Hematopoietic multipotent progenitor cell treated with erythropoietin and hydrocortisone succinate and interleukin-3 and kit ligand, for 6 days (in vitro differentiated cells): ENCODE results near the gene SPG11.
"Not testable (repeated sequence)": the region's sequence is repeated elsewhere in the genome, so short reads cannot be mapped to it uniquely, and the experiment has no call there.

Experiments
- DNase-seq: peaks from one replicate; pipeline ENCODE4 v3.0.0-alpha.2; 2015

The SPG11 gene

DNA sequence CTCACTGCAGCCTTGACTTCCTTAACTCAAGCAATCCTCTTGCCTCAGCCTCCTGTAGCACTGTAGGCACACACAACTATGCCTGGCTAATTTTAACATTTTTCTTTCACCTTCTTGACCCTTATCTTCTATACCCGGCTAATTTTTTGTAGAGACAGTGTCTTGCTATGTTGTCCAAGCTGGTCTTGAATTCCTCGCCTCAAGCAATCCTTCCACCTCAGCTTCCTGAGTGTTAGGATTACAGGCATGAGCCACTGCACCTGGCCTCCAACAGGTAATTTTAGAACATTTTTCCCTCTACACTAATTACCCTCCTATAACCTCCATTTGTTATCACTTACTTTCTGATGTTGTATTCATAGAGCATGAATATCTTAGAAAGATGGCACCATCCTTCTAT lies 60.3 kb downstream of the SPG11 start:
- no peak for DNase-seq

- DNase-seq = peak; percentile 84
Observed at GRCh38 chr15:44598892-44599291, 64.6 kb downstream of the SPG11 start.

- DNase-seq = no peak
Observed at GRCh38 chr15:44598066-44598465, 65.4 kb downstream of the SPG11 start.

DNA sequence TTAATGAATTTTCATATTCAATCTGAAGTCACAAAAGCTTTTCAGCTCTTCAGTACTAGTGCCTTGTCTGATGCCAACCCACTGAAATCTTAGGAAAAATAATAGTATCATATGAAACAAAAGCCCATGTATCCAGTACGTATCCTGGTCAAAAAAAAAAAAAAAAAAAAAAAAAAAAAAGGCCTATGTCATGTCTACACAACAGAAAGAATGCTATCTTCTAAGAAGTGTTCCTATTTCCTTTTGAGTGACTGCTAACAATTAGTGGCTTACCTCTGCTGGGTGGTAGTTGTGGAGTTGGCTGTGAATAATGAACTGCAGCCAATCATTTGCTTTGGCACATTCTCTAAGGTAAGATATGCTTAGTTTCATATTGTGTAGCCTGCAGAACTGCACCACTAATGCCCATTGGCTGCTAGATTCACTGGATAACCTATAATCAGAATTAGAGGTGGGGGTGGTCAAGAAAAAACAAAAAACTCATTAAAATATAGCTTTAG lies 66.9 kb downstream of the SPG11 start:
- DNase-seq = no peak

GRCh38 chr15:44595656-44596510 lies 67.6 kb downstream of the SPG11 start:
- DNase-seq = no peak

GRCh38 chr15:44595246-44595645 lies 68.2 kb downstream of the SPG11 start:
- no peak for DNase-seq

DNA sequence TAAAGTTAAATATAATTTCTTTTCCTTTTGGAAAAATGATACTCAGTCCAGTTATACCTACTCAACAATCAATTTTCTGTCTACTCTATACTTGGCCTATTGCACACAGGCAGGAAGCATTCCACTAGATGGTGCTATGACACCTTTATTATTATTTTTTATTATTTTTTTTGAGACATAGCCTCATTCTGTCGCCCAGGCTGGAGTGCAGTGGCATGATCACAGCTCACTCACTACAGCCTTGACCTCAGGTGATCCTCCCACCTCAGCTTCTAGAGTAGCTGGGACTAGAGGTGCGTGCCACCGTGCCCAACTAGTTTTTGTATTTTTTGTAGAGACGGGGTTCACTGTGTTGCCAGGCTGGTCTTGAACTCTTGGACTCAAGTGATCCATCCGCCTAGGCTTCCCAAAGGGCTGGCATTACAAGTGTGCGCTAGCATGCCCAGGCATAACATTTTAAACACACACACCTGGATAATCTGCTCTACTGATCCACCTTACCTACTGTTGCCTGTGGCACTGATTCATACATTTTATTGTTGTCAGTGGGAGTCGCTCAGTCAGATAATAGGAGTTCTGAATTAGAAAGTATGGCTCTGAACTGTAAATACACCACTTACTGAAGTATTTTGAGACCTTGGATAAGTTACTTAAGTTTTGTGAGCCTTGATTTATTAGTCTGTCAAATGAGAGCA lies 70.3 kb downstream of the SPG11 start:
- peak; percentile 65 for DNase-seq

DNA sequence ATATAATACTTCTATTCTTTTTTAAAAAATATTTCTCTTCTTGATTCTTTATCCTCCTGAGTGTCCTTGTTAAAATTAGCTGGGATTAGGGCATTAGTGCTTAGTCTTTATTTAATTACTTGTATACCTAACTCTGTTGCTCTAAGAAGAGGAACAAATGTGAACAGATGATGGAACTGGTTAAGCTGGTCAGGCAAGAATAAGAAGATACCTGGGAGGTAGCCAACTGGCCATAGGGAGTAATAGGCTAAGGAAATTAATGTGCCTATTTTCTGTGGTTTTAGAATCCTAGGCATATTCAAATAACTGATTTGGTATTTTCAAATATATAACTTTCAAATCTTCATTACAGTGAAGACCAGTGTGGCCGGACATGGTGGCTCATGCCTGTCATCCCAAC lies 72.1 kb downstream of the SPG11 start:
- no peak for DNase-seq

- no peak for DNase-seq
Observed at GRCh38 chr15:44588541-44588940, 74.9 kb downstream of the SPG11 start.

DNA sequence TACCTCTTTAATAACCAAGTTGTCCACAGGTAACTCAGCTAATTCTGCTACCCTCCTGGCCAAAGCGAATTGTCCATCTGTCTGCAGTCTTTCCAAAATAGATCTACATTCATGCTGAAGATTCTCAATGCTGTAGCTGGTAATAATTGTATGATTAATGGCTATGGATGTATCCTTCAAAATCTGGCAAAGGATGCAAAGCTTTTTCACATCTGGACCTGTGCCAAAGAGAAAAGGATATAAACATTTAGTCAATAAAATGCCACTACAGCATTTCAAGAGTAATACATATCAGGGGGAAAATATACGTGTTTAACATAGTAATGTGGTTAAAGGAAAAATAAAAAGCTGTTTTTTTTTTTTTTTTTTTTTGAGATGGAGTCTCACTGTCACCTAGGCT lies 77.8 kb downstream of the SPG11 start:
- DNase-seq = no peak

DNA sequence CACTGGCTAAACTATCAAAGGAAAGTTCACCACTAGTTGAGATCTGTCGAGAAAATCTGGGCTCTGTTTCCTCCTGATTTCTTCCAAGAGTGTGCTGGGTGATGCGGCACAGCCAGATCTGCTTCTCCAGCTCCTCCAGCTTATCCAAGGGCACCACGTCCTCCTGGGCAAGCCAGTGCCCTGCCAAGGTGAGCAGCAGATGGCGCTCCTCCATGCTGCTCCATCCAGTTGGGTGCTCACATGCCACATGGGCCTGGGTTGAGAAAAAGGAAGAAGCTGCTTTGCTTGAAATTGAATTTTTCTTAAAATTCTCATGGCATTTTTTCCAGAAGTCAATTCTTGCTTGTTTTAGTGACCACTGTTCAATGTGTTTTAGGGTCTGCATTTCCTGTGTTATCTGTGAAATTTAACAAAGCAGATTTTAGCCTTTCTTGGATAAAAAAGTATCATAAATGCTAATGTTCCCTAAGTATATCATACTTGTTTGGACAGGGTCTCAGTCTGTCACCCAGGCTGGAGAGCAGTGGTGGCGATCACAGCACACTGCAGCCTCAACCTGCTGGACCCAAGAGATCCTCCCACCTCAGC lies 79.2 kb downstream of the SPG11 start:
- peak; percentile 76 for DNase-seq

DNA sequence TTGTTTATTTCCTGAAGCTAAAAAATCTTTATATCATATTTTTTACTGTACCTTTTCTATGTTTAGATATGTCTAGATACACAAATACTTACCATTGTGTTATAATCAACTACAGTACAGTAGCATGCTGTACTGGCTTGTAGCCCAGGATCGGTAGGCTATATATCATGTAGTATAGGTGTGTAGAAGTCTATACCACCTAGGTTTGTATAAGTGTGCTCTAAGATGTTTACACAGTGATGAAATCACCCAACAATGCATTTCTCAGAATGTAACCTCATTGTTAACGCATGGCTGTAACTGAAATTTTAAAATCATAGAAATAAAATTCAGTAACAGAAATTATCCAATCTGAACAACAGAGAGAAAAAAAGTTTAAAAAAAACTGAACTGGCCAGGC lies 83.4 kb downstream of the SPG11 start:
- DNase-seq = no peak

GRCh38 chr15:44574734-44575133 lies 88.7 kb downstream of the SPG11 start:
- DNase-seq = no peak

DNA sequence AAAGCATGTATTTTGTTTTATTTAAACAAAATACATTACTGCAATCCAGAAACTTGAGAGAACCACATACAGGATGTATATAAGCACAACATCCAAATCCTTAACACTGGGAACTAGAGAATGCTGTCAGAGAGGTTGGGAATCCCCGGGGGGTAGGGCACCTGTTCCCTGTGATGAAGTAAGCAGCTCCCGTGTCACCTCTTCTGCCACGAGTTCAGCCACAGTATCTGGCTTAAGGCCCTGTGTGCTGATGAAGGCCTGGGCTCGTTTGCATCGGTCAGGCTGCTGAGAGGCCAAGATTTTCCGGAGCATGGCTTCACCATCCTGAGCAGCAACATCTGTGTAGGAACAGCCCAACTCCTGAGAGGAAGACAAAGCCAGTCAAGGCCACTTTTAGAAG lies 90.1 kb downstream of the SPG11 start:
- no peak for DNase-seq

- peak; percentile 60 for DNase-seq
Observed at GRCh38 chr15:44570361-44570760, 93.1 kb downstream of the SPG11 start.

DNA sequence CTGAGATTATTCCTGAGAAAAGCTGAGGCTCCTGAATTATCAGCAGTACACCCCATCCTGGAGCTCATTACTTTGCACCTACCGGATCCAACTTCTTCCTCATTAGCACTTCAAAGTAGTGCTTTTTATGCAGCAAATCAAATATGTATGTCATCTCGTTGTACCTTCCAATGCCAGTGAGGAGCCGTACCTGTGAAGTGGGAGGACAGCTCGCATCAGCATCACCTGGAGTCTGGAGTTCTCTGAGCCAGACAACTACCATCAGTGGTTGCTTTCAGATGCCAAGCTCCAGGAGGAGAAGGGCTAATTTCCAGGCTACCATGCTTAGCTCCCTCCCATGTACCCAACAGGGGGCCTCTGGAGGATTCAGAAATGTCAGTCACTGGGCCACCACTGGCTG lies 94.1 kb downstream of the SPG11 start:
- DNase-seq = no peak

- no peak for DNase-seq
Observed at GRCh38 chr15:44568338-44568737, 95.1 kb downstream of the SPG11 start.

- no peak for DNase-seq
Observed at GRCh38 chr15:44566155-44566540, 97.3 kb downstream of the SPG11 start.

GRCh38 chr15:44565387-44566154 lies 97.9 kb downstream of the SPG11 start:
- DNase-seq = no peak

GRCh38 chr15:44560926-44561325 lies 102.5 kb downstream of the SPG11 start:
- not testable (repeated sequence) for DNase-seq

DNA sequence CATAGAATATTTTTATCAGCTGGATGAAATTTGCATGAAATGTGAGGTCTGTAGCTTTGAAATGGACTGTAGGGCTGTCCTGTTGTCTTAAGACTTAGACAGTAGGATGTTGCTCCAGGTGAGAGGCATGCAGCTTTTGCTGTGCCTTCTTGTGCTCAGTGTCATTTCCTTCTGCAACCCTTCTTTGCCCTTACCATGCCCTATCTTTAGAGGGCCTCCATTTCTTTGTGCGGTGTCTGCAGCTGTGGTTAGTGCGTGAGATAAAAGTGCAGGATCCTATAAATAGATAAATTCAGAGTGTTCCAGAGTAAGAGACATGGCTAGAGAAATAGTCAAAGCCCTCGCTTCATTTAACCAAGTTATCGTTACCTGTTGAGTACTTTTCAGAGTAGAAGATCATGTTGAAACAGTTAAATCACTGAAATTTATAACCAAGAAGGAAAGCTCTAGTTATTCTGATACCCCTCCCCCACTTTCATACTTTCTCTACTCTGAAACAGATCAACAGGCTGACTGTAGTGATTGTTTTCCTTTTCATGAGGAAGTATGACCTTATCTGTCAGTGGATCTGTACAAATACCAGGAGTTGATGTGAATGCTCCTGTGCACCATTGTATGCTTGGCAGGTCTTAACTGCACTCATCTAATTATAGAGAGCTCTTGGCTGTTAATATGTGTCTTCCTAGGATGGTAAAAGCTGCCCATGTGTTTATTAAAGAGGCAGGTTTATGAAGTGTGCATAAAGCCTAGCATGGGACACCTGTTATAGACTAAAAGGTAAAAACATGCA lies 108.3 kb downstream of the SPG11 start:
- DNase-seq = peak; percentile 41

GRCh38 chr15:44550734-44551133 lies 112.7 kb downstream of the SPG11 start:
- no peak for DNase-seq
